NK-92 treated with Interleukin-12 subunit alpha and Interleukin-12 subunit beta, amount 100 ng/mL, for 24 hours (cell line): Measurements from ENCODE around the gene COL2A1.
"Not testable (repeated sequence)": the region's sequence is repeated elsewhere in the genome, so short reads cannot be mapped to it uniquely, and the experiment has no call there.

Experiments
- DNase-seq: peaks from one replicate; lab custom pipeline; 2025; lab: John Stamatoyannopoulos, UW

Gene COL2A1

GRCh38 chr12:47975036-47975620, 29.1 kb downstream of the COL2A1 start:
- no peak for DNase-seq

- no peak for DNase-seq
These were observed 30.4 kb downstream of the COL2A1 start for GRCh38 chr12:47973870-47974269.

- no peak for DNase-seq
These were observed 31.4 kb downstream of the COL2A1 start for GRCh38 chr12:47972895-47973294.

- no peak for DNase-seq
These were observed 33.4 kb downstream of the COL2A1 start for GRCh38 chr12:47970843-47971242.

GRCh38 chr12:47969845-47970244, 34.4 kb downstream of the COL2A1 start:
- no peak for DNase-seq

- DNase-seq = no peak
These were observed 36.6 kb downstream of the COL2A1 start for GRCh38 chr12:47967461-47968321.

- no peak for DNase-seq
These were observed 38.7 kb downstream of the COL2A1 start for GRCh38 chr12:47965581-47965980.

GRCh38 chr12:47964106-47964728, 40.1 kb downstream of the COL2A1 start:
- DNase-seq = no peak

- peak; percentile 83 for DNase-seq
These were observed 40.8 kb downstream of the COL2A1 start, which contains the start of gene TMEM106C for GRCh38 chr12:47963340-47964040. TMEM106C (plus strand) TSS chr12:47963596; CDS start chr12:47964237, 641 bp downstream.

- no peak for DNase-seq
These were observed 42.1 kb downstream of the COL2A1 start for GRCh38 chr12:47962198-47962597.

- DNase-seq = not testable (repeated sequence)
These were observed 46.6 kb downstream of the COL2A1 start for GRCh38 chr12:47957671-47958070.

GRCh38 chr12:47955059-47955458, 49.2 kb downstream of the COL2A1 start:
- DNase-seq = no peak

- DNase-seq = no peak
These were observed 49.7 kb downstream of the COL2A1 start for GRCh38 chr12:47954467-47955045.

- no peak for DNase-seq
These were observed 50.2 kb downstream of the COL2A1 start for GRCh38 chr12:47954058-47954457.

- DNase-seq = no peak
These were observed 53.3 kb downstream of the COL2A1 start for GRCh38 chr12:47950856-47951468.

- peak; percentile 5 for DNase-seq
These were observed 54.6 kb downstream of the COL2A1 start for GRCh38 chr12:47949441-47950341.

GRCh38 chr12:47947341-47947740, 56.9 kb downstream of the COL2A1 start:
- DNase-seq = no peak

- no peak for DNase-seq
These were observed 57.6 kb downstream of the COL2A1 start for GRCh38 chr12:47946413-47947323.

- no peak for DNase-seq
These were observed 58.9 kb downstream of the COL2A1 start for GRCh38 chr12:47945341-47945728.
